ENCODE results near the gene ZDHHC3. TPM values are rescaled to one million over a fixed set of nuclear protein-coding genes. Genes with fewer than 3 reads are reported as not detected.

ZDHHC3 gene
- total RNA-seq, 1 experiment from 2014 or later = 58.0 TPM

- ChIA-PET POLR2A (no interaction called here), CTCF (no interaction called here)
- peaks cover 11% of the 10 kb centered on the region for H3K9me3 Mint-ChIP-seq
- ATAC-seq = no peak
- no peak overlapping the region for H3K27ac Mint-ChIP-seq
- no peak overlapping the region for H3K4me3 Mint-ChIP-seq
- no peaks in the 10 kb centered on the region for H3K36me3 Mint-ChIP-seq
- no peaks in the 10 kb centered on the region for H3K27me3 Mint-ChIP-seq (ENCODE audit: low read depth)
- TF ChIP-seq JUN (CRISPR knock-in tag; IDR thresholded peaks at IDR 0.05) (no peak), ZNF532 (CRISPR knock-in tag; IDR thresholded peaks at IDR 0.05; ENCODE audit: borderline replicate concordance) (no peak), FOXK1 (CRISPR knock-in tag; IDR thresholded peaks at IDR 0.05) (no peak), ZNF281 (CRISPR knock-in tag; IDR thresholded peaks at IDR 0.05) (no peak), ATF3 (CRISPR knock-in tag; conservative IDR thresholded peaks at IDR 0.05) (no peak), HMGXB4 (CRISPR knock-in tag; IDR thresholded peaks at IDR 0.05) (no peak), ESRRA (CRISPR knock-in tag; IDR thresholded peaks at IDR 0.05; ENCODE audit: borderline replicate concordance) (no peak), JAZF1 (CRISPR knock-in tag; IDR thresholded peaks at IDR 0.05) (no peak), ZNF138 (CRISPR knock-in tag; conservative IDR thresholded peaks at IDR 0.05) (no peak), ZBTB43 (CRISPR knock-in tag; IDR thresholded peaks at IDR 0.05) (no peak)
- DNase-seq (ENCODE audit: low spot score) = no peak
- H3K4me1 Mint-ChIP-seq = peaks cover 26% of the 10 kb centered on the region
Measured at GRCh38 chr3:44892689-44893088, 83.3 kb downstream of the ZDHHC3 start.

- Mint-ChIP-seq H3K36me3 (no peaks in the 10 kb centered on the region), H3K4me1 (peaks cover 32% of the 10 kb centered on the region), H3K4me3 (no peak overlapping the region), H3K9me3 (peaks cover 11% of the 10 kb centered on the region), H3K27ac (no peak overlapping the region), H3K27me3 (ENCODE audit: low read depth) (no peaks in the 10 kb centered on the region; the same call in 1 of the 2 replicates)
- ChIA-PET POLR2A (no interaction called here), CTCF (no interaction called here)
- no peak for DNase-seq (ENCODE audit: low spot score)
- no peak for ATAC-seq
- TF ChIP-seq GABPB1 (CRISPR knock-in tag; IDR thresholded peaks at IDR 0.05) (no peak), FOXK1 (CRISPR knock-in tag; IDR thresholded peaks at IDR 0.05) (no peak), SMAD3 (CRISPR knock-in tag; IDR thresholded peaks at IDR 0.05; ENCODE audit: borderline replicate concordance) (no peak), MYBL2 (CRISPR knock-in tag; IDR thresholded peaks at IDR 0.05) (no peak), STAT6 (CRISPR knock-in tag; conservative IDR thresholded peaks at IDR 0.05; ENCODE audit: low read depth) (no peak), ZNF532 (CRISPR knock-in tag; IDR thresholded peaks at IDR 0.05; ENCODE audit: borderline replicate concordance) (no peak), ERG (CRISPR knock-in tag; IDR thresholded peaks at IDR 0.05) (no peak)
Measured at GRCh38 chr3:44890852-44891251, 85.1 kb downstream of the ZDHHC3 start.
